Ramos (cell line): Measurements from ENCODE around the gene CRELD1.
"Not testable (repeated sequence)": the region's sequence is repeated elsewhere in the genome, so short reads cannot be mapped to it uniquely, and the experiment has no call there.

ENCODE experiments used
- in situ Hi-C: fragments of 300-500 bp; cut with MboI; formaldehyde crosslinking; loops from one replicate; pipeline ENCODE4 v1.14.3; 2022; ENCODE audit warnings: low sequenced_read_pairs; ENCODE audit not compliant: unreplicated experiment

CRELD1 gene

GRCh38 chr3:9932843-9933560, 632 bp upstream of the CRELD1 start:
- in situ Hi-C loops: no loop called here

- in situ Hi-C loops: no loop called here
Measured at GRCh38 chr3:9934235-9934621, 594 bp downstream of the CRELD1 start.

- in situ Hi-C loops: no loop called here
Measured at GRCh38 chr3:9934993-9935392, 1.4 kb downstream of the CRELD1 start.

GRCh38 chr3:9935966-9936510, 2.4 kb downstream of the CRELD1 start:
- in situ Hi-C loops: no loop called here

GRCh38 chr3:9937486-9938238, 4.0 kb downstream of the CRELD1 start:
- in situ Hi-C loops: no loop called here

- in situ Hi-C loops: no loop called here
Measured at GRCh38 chr3:9938966-9939365, 5.3 kb downstream of the CRELD1 start.

- in situ Hi-C loops: not testable (repeated sequence)
Measured at GRCh38 chr3:9939906-9940305, 6.3 kb downstream of the CRELD1 start.

- in situ Hi-C loops: no loop called here
Measured at GRCh38 chr3:9940746-9941145, 7.1 kb downstream of the CRELD1 start.

- in situ Hi-C loops: no loop called here
Measured at GRCh38 chr3:9942164-9942563, 8.5 kb downstream of the CRELD1 start.

GRCh38 chr3:9942934-9943690, 9.5 kb downstream of the CRELD1 start:
- in situ Hi-C loops: no loop called here

- in situ Hi-C loops: no loop called here
Measured at GRCh38 chr3:9944271-9944670, 10.6 kb downstream of the CRELD1 start.

- in situ Hi-C loops: no loop called here
Measured at GRCh38 chr3:9945358-9945757, 11.7 kb downstream of the CRELD1 start.

GRCh38 chr3:9946112-9947024, 12.7 kb downstream of the CRELD1 start:
- in situ Hi-C loops: no loop called here

- in situ Hi-C loops: no loop called here
Measured at GRCh38 chr3:9947025-9947995, 13.7 kb downstream of the CRELD1 start.

GRCh38 chr3:9948586-9948985, 15.0 kb downstream of the CRELD1 start:
- in situ Hi-C loops: no loop called here

GRCh38 chr3:9949115-9949514, 15.5 kb downstream of the CRELD1 start:
- in situ Hi-C loops: no loop called here

- in situ Hi-C loops: no loop called here
Measured at GRCh38 chr3:9949626-9950025, 16.0 kb downstream of the CRELD1 start.

- in situ Hi-C loops: no loop called here
Measured at GRCh38 chr3:9951126-9951525, 17.5 kb downstream of the CRELD1 start.

- in situ Hi-C loops: no loop called here
Measured at GRCh38 chr3:9951598-9951961, 17.9 kb downstream of the CRELD1 start.
